BJ (cell line): ENCODE results near the gene APOA4. TPM values are rescaled to one million over a fixed set of nuclear protein-coding genes. Genes with fewer than 3 reads are reported as not detected.

Experiments used
- CTCF ChIA-PET: fragments of 350-600 bp; formaldehyde crosslinking; extraction: SDS; loops from one replicate; lab custom pipeline; 2021; ENCODE audit warnings: antibody characterized with exemption, inconsistent platforms; lab: Yijun Ruan, JAX
- POLR2A ChIA-PET: fragments of 300-600 bp; sonication (Branson Sonifier 250); formaldehyde crosslinking; extraction: SDS; loops from one replicate; lab custom pipeline; 2021; ENCODE audit warnings: antibody characterized with exemption; lab: Charles Lee
- DNase-seq: peaks from one replicate; pipeline ENCODE4 v3.0.0-alpha.2; 2011; ENCODE audit warnings: low read depth
- H3K27me3 ChIP-seq: 2 replicates; pipeline ENCODE4 v1.6.0; 2011; ENCODE audit warnings: low read length; ENCODE audit not compliant: control insufficient read depth, insufficient read depth
- H3K36me3 ChIP-seq: 2 replicates; pipeline ENCODE4 v1.5.1; 2011; ENCODE audit warnings: low read length; ENCODE audit not compliant: control insufficient read depth, insufficient read depth
- H3K4me3 ChIP-seq: 2 replicates; pipeline ENCODE4 v1.5.1; 2011; ENCODE audit warnings: low read depth, mild to moderate bottlenecking, control low read depth, low read length
- polyA plus RNA-seq: library from polyadenylated mRNA; depleted of rRNA; stranded (reverse); fragments of >200 nt; gene quantifications from 2 replicates; pipeline ENCODE4 v1.2.3, GENCODE V29; 2011
- TF ChIP-seq, protein P1 (sequence below): IDR thresholded peaks from 2 replicates; pipeline ENCODE4 v1.5.1; 2011; ENCODE audit warnings: low read depth, mild to moderate bottlenecking, control low read depth, inconsistent platforms, low read length, moderate library complexity; ENCODE audit not compliant: insufficient read depth

APOA4 gene
- polyA plus RNA-seq, 1 experiment: not detected

DNA sequence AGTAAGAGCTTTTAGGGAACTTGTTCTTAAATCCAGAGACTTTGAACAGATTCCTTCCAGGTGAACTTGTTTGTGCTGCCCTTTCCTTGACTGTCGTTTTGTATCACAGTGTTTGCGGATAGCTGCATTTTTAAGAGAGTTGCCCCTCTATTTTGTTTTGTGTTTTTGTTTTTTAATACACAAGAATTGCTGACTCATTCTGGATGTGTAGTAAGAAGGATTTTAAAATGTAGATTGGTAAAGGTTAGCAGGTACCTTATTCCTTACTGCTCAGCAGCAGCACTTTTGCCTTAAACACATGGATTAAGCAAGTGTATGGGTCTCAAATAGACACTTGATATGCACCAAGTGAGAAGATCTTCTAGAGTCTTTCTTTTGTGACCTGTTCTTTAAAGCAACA is 22.5 kb downstream of the APOA4 start:
- POLR2A ChIA-PET: no interaction called here
- no peak for DNase-seq
- peaks cover 2% of the 10 kb centered on the region for H3K27me3 ChIP-seq
- no peak overlapping the region for H3K4me3 ChIP-seq
- CTCF ChIA-PET: interaction anchor here (0.9 to 1.3 kb wide), 4 partner anchors 9 to 29 kb away, joined by 3 to 5 read pairs (median 4); partner anchors contain the start of genes APOA5 and APOC3
- TF ChIP-seq, protein P1, sequence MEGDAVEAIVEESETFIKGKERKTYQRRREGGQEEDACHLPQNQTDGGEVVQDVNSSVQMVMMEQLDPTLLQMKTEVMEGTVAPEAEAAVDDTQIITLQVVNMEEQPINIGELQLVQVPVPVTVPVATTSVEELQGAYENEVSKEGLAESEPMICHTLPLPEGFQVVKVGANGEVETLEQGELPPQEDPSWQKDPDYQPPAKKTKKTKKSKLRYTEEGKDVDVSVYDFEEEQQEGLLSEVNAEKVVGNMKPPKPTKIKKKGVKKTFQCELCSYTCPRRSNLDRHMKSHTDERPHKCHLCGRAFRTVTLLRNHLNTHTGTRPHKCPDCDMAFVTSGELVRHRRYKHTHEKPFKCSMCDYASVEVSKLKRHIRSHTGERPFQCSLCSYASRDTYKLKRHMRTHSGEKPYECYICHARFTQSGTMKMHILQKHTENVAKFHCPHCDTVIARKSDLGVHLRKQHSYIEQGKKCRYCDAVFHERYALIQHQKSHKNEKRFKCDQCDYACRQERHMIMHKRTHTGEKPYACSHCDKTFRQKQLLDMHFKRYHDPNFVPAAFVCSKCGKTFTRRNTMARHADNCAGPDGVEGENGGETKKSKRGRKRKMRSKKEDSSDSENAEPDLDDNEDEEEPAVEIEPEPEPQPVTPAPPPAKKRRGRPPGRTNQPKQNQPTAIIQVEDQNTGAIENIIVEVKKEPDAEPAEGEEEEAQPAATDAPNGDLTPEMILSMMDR: no peak
- no peaks in the 10 kb centered on the region for H3K36me3 ChIP-seq

- POLR2A ChIA-PET: no interaction called here
- no peak overlapping the region for H3K4me3 ChIP-seq
- peaks cover 2% of the 10 kb centered on the region for H3K27me3 ChIP-seq
- TF ChIP-seq, protein P1: no peak
- no peak for DNase-seq
- no peaks in the 10 kb centered on the region for H3K36me3 ChIP-seq
- CTCF ChIA-PET: interaction anchor here (1.6 kb wide), 1 partner anchor 11 kb away, joined by 3 read pairs; the partner anchor contains the start of gene ZPR1
These were observed 24.7 kb downstream of the APOA4 start for GRCh38 chr11:116798368-116798767.

DNA sequence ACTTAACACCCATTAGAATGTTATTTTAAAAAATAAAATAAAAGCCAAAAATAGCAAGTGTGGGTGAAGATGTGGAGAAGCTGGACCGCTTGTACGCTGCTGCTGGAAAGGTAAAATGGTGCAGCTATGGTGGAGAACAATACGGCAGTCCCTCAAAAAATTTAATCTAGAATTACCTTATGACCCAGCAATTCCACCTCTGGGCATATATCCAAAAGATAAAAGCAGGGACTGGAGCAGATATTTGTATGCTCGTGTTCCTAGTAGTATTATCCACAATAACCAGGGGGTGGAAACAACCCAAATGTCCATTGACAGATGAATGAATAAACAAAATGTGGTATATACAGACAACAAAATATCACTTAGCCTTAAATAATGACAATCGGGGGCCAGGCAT is 25.3 kb downstream of the APOA4 start:
- ChIA-PET POLR2A (no interaction called here), CTCF (interaction anchor here (1.6 kb wide), 1 partner anchor 10 kb away, joined by 3 read pairs; the partner anchor contains the start of gene ZPR1)
- DNase-seq: no peak
- Histone ChIP-seq H3K4me3 (no peak overlapping the region), H3K36me3 (no peaks in the 10 kb centered on the region), H3K27me3 (peaks cover 2% of the 10 kb centered on the region)
- TF ChIP-seq, protein P1: no peak

DNA sequence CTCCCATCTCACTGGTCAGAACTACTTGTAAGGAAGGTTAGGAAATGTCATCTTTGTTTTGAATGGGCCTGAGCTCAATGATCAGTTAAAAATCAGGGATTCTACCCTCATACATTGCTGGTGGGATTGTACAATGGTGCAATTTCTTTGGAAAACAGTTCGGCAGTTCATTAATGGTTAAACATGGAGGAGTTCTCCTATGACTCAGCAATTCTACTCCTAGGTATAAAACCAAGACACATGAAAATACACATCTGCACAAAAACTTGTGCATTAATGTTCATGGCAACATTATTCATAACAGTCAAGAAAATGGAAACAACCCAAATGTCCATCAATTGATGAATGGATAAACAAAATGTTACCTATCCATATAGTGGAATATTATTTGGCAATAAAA is 26.6 kb downstream of the APOA4 start:
- TF ChIP-seq, protein P1: no peak
- CTCF ChIA-PET: interaction anchor here (2.2 kb wide), 1 partner anchor 9 kb away, joined by 5 read pairs; the partner anchor contains the start of gene ZPR1
- no peak for DNase-seq
- Histone ChIP-seq H3K36me3 (no peaks in the 10 kb centered on the region), H3K27me3 (peaks cover 2% of the 10 kb centered on the region), H3K4me3 (no peak overlapping the region)
- POLR2A ChIA-PET: no interaction called here

DNA sequence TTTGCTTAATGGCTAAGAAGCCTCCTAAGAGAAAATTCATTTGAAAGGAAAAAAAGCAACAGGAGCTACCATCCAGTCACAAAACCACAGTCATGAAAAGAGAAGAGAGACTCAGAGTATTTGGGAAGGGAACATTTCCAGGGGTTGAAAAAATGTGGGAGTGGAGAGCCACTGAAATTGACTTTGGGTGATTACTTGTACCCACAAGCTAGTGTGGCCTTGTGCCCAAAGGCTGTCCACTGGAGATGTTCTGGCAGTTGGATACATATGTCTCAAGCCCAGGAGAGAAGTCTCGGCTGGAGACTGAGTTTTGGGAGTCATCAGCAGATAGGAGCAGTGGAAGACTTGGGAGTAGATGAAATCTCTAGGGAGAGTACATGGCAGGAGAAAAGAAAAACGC is 28.3 kb downstream of the APOA4 start:
- no peak for DNase-seq
- ChIA-PET POLR2A (no interaction called here), CTCF (interaction anchor here (1.0 to 9.6 kb wide), 3 partner anchors 8 to 312 kb away, joined by 3 to 165 read pairs (median 5); partner anchors contain the start of gene ZPR1)
- TF ChIP-seq, protein P1: no peak
- Histone ChIP-seq H3K4me3 (no peak overlapping the region), H3K36me3 (no peaks in the 10 kb centered on the region), H3K27me3 (peaks cover 2% of the 10 kb centered on the region)
